DND-41 (cell line): ENCODE results near the gene SLC22A7.

Experiments used
- CTCF ChIP-seq: IDR thresholded peaks from 2 replicates; pipeline ENCODE4 v1.5.1; 2012; ENCODE audit warnings: borderline replicate concordance, low read length, moderate library complexity, mild to moderate bottlenecking; ENCODE audit not compliant: poor library complexity, severe bottlenecking; ENCODE audit errors: extremely low read depth
- EZH2 ChIP-seq: IDR thresholded peaks from 3 replicates; pipeline ENCODE4 v1.6.1; 2012; ENCODE audit warnings: borderline replicate concordance, low read depth, mild to moderate bottlenecking, moderate library complexity, low read length, inconsistent platforms; ENCODE audit not compliant: severe bottlenecking

GRCh38 chr6:43280234-43280633 lies 17.8 kb upstream of the SLC22A7 start:
- no peak for TF ChIP-seq CTCF
- TF ChIP-seq EZH2 = no peak
